ENCODE results near the gene STK33.

Gene STK33

DNA sequence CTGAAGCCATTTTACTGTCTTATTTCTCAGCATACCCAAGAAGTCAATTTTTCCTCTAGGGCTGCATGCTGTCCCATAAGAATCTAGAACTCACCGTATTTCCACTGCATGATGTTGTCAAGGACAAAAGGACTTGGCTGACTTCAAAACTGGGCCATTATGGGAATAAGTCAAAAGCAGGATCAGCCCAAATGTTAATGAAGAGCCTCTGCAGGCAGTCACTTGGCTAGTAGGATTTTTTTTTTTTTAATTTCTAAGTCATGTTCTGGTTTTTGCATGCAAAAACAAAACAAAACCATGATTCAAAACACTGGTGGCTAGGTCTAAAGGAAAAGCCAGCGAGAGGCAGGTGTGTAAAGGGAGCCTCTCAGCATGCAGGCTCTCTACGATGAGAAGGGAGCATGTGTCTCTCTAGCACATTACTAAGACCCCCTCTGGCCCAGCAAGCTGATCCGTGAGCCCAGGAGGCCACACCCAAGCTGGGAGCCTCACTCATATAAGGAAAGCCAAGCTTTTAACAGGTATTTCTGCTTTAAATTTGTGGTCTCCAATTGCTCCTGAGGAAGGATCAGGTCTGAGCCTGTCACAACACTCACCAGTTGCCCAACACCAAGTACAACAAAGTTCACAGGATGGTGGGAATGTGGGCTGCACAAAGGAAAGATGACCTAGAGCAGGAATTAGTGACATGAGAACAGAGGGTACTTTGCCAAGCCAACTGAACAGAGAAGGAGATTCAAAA, 21.4 kb upstream of the STK33 start:
- no peak overlapping the region for H3K4me3 ChIP-seq (ENCODE audit: low read depth, low read length)
- no peak for DNase-seq (ENCODE audit: low read depth)
- no peak for TF ChIP-seq CTCF (IDR thresholded peaks at IDR 0.05; ENCODE audit: low read depth, low read length, missing control alignments)
- in situ Hi-C loops (cut with HindIII; ENCODE audit: low sequenced_read_pairs): no loop called here

- no peak for DNase-seq (ENCODE audit: low read depth)
- in situ Hi-C loops (cut with HindIII; ENCODE audit: low sequenced_read_pairs): no loop called here
- no peak overlapping the region for H3K4me3 ChIP-seq (ENCODE audit: low read depth, low read length)
- TF ChIP-seq CTCF (IDR thresholded peaks at IDR 0.05; ENCODE audit: low read depth, low read length, missing control alignments): no peak
These were observed 20.5 kb upstream of the STK33 start for GRCh38 chr11:8614497-8614896.

DNA sequence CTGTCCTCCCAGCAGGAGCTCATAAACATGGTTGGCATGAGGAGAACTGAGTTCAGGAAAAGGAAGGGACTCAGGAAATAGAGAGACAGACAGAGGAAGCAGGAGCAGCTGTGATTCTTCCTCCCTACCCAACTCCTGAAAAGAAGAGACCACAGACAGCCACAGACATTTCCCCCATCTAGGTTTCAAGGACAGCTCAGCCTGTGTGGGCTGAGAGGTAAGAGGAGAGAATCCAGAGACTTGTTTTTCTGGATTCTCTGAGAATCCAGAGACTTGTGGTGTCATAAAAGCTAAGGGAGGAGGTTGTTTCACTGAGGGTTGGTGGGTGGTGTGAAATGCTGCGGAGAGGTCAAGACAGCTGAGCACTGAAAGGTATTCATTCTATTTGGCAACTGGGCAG, 19.0 kb upstream of the STK33 start:
- no peak for TF ChIP-seq CTCF (IDR thresholded peaks at IDR 0.05; ENCODE audit: low read depth, low read length, missing control alignments)
- in situ Hi-C loops (cut with HindIII; ENCODE audit: low sequenced_read_pairs): no loop called here
- no peak overlapping the region for H3K4me3 ChIP-seq (ENCODE audit: low read depth, low read length)
- no peak for DNase-seq (ENCODE audit: low read depth)

DNA sequence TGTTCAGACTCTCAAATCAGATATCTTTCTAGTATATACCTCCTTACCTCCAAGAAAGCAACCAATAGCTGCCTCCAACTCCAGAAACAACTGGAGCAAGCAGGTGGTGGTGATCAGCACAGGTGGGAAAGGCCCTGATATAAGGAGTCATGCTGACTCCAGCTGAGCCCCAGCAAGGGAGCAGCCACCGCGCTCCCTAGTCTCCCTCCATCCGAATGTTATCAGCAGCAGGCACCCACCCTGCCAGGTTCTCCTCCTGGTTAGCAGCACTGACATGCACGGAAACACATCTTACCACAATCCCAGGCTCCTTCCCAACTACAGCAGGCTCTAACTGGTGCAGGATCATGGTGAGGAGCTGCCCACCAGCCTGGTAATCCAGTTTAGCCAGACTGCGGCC, 18.5 kb upstream of the STK33 start:
- TF ChIP-seq CTCF (IDR thresholded peaks at IDR 0.05; ENCODE audit: low read depth, low read length, missing control alignments): no peak
- H3K4me3 ChIP-seq (ENCODE audit: low read depth, low read length): no peak overlapping the region
- DNase-seq (ENCODE audit: low read depth): no peak
- in situ Hi-C loops (cut with HindIII; ENCODE audit: low sequenced_read_pairs): no loop called here

GRCh38 chr11:8610532-8611116, 16.6 kb upstream of the STK33 start:
- TF ChIP-seq CTCF (IDR thresholded peaks at IDR 0.05; ENCODE audit: low read depth, low read length, missing control alignments): no peak
- no peak for DNase-seq (ENCODE audit: low read depth)
- in situ Hi-C loops (cut with HindIII; ENCODE audit: low sequenced_read_pairs): no loop called here
- H3K4me3 ChIP-seq (ENCODE audit: low read depth, low read length): no peak overlapping the region

DNA sequence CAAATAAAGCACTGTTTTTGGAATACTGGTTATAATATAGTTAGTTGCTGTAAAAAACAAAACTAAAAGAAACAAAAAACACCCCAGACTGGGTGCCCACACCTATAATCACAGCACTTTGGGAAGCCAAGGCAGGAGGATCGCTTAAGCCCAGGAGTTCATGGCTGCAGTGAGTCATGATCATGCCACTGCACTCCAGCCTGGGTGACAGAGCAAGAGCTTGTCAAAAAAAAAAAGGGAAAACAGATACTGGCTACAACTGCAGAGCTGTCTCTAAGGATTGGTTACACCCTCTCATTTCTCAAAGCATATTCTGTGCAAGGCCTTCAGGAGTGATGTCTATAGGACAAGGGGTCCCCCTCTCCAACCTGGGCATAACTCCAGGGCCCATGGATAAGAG, 14.6 kb upstream of the STK33 start:
- TF ChIP-seq CTCF (IDR thresholded peaks at IDR 0.05; ENCODE audit: low read depth, low read length, missing control alignments): no peak
- in situ Hi-C loops (cut with HindIII; ENCODE audit: low sequenced_read_pairs): no loop called here
- no peak overlapping the region for H3K4me3 ChIP-seq (ENCODE audit: low read depth, low read length)
- DNase-seq (ENCODE audit: low read depth): no peak
